Erythroblast (primary cell): ENCODE measurements around the gene EPN1.

Experiments used
- GATA1 ChIP-seq: IDR thresholded peaks from 2 replicates; pipeline ENCODE4 v1.6.1; 2011; ENCODE audit warnings: low read depth, mild to moderate bottlenecking, control low read depth, low read length, moderate library complexity
- POLR2A ChIP-seq: IDR thresholded peaks from 2 replicates; pipeline ENCODE4 v1.6.1; 2011; ENCODE audit warnings: mild to moderate bottlenecking, low read length

DNA sequence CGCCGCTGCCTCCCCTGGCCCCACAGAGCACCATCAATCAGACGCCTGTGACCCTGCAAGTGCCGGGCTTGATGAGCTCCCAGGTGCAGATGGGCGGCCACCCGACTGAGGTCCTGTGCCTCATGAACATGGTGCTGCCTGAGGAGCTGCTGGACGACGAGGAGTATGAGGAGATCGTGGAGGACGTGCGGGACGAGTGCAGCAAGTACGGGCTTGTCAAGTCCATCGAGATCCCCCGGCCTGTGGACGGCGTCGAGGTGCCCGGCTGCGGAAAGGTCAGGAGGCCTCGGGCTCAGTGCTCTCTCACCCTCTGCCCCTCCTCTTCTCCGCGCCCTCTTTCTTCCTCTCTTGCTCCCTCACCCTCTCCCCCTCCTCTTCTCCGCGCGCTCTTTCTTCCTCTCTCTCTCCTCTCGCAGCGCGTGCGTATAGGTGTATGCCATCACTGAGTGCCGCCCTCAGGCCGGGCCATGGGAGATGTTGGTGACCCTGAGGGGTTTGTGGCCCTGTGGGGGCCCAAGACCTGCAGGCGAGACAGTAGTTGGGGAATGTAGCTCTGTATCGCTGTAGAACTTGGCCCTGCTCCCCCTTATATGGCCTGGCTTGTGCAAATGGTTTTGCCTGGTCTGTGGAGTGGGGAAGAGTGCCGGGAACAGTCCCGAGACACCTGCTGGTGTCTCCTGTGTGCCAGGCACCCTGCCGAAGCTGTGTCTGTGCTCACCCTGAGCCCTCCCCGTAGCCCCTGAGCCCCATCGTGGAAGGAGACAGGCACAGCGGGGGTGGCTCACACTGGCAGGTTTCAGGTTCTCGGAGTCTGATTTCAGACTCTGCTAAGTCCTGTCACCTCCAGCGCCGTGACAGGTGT lies 5.4 kb upstream of the EPN1 start:
- no peak for TF ChIP-seq POLR2A
- no peak for TF ChIP-seq GATA1
